Stimulated activated CD4-positive, alpha-beta T cell treated with anti-CD3 and anti-CD28 coated beads, TNF-alpha, amount 100 ng/mL, for 48 hours (primary cell): Measurements from ENCODE around the gene PDCD10.
A peak's percentile ranks its signal among the peaks of the same experiment; 100 is the strongest.

Experiments used
- DNase-seq, 3 donors: peaks; one replicate each; pipeline ENCODE4 v3.0.0-alpha.2; 2020; ENCODE audit warnings: low read depth in 3 of 3

PDCD10 gene

DNA sequence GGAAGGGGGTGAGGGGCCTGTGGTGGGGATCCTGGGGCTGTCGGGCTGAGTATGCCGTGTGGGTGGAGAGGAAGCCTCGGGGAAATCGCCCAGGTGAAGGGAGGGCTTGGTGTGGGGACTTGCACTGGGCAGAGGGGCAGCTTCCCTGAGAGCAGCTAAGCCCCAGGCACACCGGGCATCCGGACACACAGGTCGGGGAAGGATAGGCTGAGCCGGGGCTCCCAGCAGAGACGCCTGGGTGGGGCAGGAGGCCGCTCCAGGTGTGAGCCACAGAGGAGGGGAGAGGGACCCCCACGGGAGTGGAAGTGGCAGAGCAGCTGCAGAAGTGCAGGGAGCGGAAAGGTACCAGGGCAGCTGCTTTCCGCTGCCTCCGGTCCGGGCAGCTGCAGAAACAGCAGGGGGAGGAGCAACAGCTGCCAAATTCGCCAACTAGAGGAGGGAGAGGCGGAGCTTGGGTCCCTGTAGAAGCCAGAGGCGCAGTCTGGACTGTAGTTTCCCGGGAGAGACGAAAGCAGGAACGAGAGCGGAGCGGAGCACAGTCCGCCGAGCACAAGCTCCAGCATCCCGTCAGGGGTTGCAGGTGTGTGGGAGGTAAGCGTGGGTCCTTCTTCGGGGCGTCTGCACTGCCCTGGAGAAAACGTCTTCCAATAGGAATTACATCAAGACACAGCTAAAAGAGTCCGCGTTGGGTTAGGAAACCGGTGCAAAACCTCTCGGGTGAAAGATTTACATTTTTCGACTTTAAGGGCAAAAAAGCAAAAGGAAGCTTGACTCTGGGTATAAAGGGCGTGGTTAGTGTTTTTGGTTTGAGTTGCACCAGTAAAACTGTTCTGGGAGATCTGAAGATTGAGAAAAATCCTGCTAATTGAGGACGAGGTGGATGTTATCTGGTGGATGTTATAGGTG, 794 bp upstream of the PDCD10 start, which contains the start of gene SERPINI1:
TSS of gene SERPINI1 (plus strand) at position 489 of the 906 bp plus-strand sequence. CDS start 53,408 bp downstream, outside the sequence.
- DNase-seq, result peak; percentile 57 to 67 (median 59)

DNA sequence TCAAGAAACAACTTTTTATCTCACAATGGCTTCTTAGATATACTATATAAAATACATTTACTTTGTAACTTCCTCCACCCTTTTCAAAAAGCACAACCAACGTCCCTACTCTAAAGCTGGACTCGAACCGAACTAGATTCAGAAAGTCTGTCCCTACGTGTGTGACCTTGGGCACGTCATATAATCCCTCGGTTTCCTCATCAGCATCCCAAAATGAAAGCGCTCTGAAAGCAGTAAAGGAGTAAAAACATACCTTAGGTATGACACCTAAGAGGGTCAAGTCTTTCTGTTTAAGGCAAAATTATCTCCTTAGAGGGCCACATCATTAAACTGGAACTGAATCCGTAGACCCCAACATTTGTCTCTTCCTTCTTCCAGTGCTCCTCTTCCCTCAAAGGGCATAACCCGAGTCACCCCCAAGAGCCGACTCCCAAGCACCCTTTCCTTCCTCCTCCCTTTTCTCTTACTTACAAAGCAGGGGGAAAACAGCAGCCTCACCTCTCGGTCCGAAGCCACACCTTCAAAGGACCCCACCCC, 663 bp downstream of the PDCD10 start:
- DNase-seq, result peak in 1 of 3 donors; percentile 1

DNA sequence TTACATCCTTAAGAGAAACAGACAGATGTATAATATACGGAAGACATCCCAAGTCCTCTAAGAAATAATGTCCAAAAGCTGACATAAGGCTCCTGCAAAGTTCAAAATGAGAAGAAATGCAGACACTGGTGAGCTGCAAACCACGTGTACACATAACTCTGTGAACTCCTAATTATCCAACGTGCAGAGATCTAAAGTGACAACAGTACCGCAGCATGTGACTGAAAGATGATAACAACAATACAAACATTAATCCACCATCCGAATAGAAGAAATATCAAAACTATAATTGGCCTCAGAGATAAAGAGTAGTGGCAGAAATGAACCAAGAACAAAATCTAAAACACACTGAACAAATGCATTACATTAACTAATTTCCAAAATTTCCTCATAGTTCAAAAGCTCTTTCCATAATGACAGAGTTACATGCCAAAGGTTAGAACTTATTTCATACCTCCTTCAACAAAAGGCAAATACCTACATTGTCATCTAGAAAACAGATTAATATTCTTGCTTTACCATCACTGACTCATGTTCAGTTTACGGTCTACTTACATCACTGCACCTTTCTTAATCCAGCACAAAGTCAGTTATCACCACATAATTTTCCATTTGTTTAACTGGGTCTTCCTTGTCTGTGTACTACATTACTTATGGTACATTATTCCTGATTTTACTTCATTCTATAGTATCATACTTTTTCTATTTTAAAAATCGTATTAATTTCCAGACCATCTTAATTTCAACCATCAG, 2.2 kb downstream of the PDCD10 start:
- no peak for DNase-seq

DNA sequence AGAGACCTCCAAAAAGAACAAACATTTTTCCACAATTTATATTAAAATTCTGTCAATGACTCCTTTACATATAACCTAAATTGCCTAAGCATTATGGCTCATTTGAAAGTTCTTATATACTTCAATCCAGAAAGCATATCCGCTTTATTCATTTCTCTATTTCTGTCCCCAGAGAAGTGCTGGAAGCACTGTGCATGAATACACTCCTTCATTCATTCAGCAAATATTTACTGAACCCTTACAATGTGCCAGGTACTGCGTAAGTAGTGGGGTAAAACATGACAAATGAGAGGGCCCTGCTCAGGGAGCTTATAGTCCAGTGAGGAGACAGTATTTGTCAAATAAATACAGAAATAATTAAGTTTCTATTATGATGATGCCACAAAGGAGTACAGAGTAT, 3.3 kb downstream of the PDCD10 start:
- no peak for DNase-seq

DNA sequence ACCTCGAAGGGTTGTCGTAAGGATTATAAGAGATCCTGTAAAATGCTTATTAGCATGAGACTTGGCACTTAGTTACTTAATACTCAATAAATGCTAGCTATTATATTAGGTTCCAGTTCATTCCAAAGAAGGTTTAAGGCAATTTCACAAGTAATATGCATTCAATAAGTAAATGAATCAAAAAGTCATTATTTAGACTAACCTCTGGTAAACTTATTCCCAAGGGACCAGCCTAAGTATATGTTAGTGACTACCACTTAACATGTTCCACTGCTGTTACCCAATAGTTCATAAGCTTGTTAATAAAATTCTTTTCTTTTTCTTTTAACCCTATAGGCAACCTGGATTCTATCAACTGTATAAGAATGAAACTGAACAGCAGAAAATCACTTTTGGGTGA, 5.1 kb downstream of the PDCD10 start:
- no peak for DNase-seq

DNA sequence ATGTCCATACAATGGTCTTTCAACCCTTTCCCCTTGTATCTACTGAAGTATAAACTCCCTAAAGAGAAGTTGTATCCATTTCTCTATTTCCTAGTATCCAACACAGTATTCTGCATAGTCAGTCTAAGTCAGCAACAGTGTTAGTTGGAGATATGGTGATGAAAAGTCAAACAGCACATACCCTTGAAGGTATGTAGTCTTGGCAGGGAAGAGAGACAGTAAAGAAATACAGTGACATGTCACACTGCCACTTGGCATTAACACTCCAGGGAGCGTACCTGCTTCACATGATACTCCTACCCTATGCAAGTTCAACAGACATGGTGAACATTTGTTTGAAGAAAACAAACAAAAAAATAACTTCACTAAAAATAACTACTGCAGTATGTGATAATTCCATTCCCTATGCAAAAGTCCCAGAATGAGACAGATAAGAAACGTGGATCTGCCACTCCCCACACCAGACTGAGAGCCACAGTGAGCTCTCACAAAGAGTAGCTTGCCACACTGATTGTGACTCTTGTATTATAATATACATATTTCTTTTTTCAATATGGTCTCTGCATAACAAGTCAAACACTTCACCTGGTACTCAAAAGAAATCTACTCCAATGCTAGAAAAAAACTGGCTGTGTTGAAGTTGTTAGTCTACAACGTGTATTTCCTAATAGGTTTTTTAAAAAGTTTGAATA, 5.9 kb downstream of the PDCD10 start:
- DNase-seq, result no peak

DNA sequence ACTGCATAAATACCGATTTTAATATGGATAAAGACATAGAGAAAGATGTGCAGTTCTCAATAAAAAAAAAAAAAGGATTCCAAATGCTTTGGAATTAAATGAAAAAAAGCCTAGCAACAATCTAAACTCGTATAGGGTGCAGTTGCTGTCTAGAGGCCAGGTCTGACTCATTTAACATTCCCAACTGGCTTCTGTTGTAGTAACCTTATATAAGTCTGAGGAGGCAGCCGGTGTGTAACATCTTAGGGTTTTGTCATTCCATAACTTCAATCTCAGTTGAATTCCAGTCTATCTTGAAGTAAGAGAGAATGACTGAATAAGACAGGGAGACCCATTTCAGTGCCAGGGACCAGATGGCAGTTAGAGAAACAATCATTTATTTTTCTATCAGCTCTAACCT, 6.5 kb downstream of the PDCD10 start:
- no peak for DNase-seq

DNA sequence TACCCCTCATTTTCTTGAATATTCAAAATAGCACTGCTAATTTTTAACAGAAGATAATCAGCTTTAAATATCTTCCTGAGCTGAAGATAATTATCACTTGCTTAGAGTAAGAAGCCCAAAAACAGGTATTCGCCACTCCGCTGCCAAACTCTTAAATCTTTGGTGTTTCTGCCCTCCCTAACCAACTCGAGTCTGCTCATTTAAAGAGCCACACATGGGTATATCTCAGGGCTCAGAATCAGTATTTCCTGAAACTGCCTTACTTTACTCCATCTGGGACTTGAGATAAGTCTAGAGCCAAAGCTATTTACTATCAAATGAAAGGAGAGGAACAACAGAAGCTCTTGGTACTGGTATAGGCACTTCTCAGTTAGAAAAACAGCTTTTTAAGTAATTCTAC, 10.8 kb downstream of the PDCD10 start:
- no peak for DNase-seq

DNA sequence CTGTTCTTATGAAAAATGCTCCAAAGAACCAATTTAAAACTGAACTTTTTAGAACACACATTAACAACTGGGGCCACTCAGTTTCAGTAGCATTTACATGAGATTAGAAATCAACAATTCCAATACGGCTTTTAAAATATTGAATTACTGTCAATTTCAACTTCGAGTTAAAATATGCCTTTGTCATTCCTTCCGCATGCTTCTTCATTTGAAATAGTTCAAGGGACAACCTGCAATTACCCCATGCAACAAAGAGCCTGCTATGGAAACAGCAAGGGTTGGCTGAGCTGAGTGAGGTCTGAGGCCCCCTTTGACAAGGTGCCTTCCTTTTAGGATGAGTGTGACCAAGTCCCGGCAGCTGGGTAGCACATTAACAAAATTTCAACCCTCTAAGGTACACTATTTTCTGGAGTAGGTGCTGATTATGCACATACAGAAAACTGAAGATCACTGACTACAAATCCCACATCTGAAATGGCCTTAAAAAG, 11.6 kb downstream of the PDCD10 start:
- no peak for DNase-seq

DNA sequence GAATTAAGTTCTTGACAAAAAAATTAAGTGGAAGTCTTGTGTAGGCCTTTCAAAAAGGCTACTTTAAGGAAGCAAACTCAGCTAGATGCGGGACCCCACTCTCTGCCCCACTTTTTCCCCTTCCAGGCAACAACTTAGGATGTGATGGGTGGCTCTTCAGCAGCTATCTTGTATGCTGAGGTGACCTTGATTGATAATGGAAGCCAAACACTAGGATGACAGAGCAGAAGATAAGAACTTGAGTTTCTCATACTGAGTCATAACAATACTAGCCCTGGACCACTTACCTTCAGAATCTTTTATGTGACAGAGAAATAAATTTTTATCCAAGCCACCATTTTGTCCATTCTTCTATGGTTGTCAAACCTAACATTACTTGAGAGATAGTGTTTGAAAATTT, 16.1 kb downstream of the PDCD10 start:
- no peak for DNase-seq

DNA sequence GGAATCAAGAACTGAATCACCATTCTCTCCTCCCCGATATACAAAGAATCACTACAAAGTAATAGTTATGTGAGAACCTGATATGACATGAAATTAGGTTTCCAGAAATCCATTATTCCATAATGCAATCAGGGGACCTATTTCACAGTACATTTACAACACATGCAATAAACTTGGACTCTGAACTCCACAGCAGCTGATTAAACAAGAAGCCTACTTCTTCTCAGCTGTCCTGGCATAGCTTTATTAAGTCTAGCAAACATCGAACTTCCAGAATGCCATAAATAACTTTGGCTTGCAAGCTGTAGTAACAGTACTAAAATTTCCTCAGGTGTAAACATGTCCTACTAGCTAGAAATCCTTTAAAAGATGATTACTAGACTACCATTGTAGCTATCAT, 17.8 kb downstream of the PDCD10 start:
- DNase-seq, result no peak

DNA sequence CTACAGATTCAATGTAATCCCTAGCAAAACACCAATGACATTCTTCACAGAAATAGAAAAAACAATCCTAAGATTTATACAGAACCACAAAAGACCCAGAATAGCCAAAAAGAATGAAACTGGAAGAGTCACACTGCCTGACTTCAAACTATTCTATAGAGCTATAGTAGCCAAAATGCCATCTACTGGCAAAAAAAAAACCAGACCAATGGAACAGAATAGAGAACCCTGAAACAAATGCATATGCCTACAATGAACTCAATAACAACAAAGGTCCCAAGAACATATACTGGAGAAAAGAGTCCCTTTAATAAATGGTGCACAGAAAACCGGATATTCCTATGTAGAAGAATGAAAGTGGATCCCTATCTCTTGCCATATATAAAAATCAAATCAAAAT, 19.8 kb downstream of the PDCD10 start:
- DNase-seq, result no peak

DNA sequence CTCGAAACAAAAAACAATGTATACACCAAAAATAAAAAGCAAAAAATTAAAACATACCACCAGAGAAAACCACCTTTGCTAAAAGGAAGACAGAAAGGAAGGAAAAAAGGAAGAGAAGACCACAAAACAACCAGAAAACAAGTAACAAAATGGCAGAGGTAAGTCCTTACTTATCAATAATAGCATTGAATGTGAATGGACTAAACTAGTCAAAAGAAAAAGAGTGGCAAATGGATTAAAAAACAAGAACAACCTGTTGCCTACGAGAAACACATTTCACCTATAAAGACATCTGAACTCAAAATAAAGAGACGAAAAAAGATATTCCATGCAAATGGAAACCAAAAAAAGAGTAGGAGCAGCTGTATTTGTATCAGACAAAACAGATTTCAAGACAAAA, 22.2 kb downstream of the PDCD10 start:
- no peak for DNase-seq

DNA sequence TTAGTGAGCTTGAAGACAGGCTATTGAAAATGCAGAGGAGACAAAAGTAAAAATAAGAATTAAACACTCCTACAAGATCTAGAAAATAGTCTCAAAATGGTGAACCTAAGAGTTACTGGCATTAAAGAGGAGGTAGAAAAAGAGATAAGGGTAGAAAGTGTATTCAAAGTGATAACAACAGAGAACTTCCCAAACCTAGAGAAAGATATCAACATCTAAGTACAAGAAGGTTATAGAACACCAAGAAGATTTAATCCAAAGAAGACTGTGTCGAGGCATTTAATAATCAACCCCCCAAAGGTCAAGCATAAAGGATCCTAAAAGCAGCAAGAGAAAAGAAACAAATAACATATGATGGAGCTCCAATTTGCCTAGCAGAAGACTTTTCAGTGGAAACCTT, 23.3 kb downstream of the PDCD10 start:
- no peak for DNase-seq

DNA sequence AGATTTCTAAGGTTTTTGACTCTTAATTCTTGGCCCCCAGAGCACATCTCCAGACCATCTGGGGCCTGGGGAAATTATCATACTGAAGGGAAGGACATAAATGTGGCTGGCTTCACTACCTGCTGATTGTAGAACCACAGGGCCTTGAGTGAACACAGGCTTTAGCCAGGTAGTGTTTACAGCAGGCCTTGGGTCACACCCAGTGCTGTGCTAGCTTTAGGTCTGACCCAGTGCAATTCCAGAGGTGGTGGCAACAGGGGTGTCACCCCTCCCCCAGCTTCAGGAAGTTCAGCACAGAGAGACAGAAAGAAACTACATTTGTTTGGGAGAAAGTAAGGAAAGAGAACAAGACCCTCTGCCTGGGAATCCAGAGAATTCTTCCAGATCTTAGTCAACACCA, 24.1 kb downstream of the PDCD10 start:
- DNase-seq, result no peak

DNA sequence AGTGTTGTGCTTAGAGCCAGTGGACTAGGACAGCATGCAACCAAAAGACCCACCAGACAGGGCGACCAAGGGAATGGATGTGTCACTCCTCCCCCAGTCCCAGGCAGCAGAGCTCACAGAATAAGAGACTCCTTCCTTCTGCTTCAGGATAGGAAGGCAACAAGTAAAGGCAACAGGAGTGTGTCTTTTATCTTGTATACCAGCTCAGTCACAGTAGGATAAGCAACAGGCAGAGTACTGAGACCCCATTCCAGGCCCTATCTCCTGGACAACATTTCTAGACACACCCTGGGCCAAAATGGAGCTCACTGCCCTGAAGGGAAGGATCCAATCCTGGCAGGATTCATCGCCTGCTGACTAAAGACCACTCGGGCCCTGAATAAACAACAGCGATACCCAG, 25.0 kb downstream of the PDCD10 start:
- DNase-seq, result no peak

DNA sequence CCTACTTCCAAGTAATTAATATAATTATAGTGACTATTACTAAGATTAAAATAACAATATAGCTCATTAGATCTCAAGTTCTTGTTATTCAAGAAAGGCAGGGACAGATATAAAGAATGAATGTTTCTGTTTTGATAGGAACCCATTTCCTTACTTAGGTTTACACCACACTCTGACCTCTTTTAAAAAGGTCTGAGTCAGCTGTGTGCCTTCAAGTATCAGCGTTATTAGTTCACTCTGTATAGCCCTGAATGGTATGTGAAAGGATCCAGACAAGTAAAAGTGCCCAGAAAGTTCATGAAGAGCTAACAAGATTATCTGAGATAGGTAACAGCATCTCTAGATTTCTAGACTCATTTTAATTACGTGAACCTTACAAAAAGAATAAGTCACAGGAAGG, 28.9 kb downstream of the PDCD10 start:
- no peak for DNase-seq

DNA sequence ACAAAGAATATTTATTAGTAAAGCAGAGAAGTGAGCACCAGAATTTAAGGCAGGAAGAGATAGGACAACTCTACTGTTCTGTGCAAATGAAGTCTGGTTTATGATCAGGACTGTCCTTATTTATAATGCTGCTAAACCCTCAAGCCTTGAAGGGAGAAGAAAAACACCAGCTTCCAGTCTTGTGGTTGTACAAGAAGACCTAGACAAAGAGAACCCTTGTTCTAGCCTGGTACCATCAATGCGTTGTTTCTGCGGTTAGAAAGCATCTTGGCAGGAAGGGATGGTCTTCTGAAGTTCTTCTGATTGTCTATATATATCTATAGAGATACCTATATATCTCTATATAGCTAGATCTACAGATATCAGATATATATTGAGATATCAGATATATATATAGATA, 33.8 kb downstream of the PDCD10 start:
- DNase-seq, result no peak

DNA sequence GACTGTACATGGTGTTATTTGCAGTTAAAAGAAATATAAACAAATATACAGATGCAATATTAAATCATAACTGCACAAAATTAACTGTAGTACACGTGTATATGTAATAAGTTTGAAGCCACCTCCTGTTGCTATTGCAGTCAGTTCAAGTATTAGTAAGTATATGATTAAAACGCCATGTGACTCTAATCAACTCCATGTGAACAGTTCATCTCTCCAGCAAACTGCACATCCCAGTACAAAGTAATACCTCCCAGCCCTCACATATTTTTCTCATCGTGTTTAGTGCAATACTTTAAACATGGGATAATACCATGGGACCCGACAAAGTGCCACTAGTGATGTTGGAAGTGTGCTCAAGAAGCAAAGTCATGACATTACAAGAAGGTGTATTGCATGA, 34.6 kb downstream of the PDCD10 start:
- DNase-seq, result no peak

DNA sequence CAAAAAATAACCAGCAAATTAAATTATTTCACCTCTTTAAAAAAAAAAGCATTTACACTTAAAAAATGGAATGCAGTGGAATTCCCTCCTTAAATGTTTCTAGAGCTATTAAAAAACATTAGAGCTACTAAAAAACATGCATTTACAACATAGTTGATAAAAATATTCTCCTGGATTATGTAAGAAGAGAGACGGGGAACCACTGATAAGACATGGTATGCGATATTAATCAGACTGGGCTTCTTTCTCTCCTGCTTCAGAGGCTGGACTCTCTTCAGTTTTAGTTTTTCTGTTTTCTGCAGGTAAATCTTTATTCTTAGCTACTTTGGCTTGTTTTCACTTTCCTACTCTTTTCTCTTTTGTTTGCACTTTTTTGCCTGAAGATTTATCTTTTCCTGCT, 40.6 kb downstream of the PDCD10 start:
- no peak for DNase-seq

DNA sequence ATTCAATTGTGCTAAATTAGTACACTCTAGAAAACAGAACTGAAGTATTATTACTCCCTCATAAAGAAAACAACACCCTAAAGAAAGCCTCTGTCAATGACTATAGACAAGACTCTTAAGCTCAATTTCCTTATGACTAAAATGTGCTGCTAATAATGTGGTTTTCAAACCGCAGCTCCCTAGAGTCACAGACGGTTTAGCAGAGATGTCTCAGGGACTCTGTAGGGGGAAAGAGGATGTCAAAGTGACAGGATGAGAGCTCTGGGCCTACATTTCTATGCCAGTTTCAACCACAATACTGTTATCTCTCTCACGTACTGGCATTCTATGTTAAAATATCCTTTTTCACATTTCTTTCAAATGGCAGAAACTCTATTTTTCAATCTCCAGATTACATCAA, 43.3 kb downstream of the PDCD10 start:
- DNase-seq, result peak in 2 of 3 donors; percentile 8 to 24
